ENCODE data around the gene IQGAP3.

The IQGAP3 gene

GRCh38 chr1:156499194-156499841, 73.0 kb downstream of the IQGAP3 start:
- Histone ChIP-seq H3K27ac (ENCODE audit: low read depth, low read length) (peak overlapping the region; percentile 78), H3K36me3 (ENCODE audit: insufficient read depth, low read length) (peaks cover 7% of the 10 kb centered on the region), H3K27me3 (ENCODE audit: control insufficient read depth in 1 of 2, insufficient read depth in 2 of 2, low read length in 2 of 2) (no peaks in the 10 kb centered on the region), H3K9ac (ENCODE audit: low read length) (peak overlapping the region; percentile 88), H3K4me3 (ENCODE audit: low read depth in 1 of 2, low read length in 2 of 2) (peak overlapping the region; percentile 87 to 100), H3K4me1 (ENCODE audit: insufficient read depth, low read length) (peaks cover 79% of the 10 kb centered on the region), H3K9me3 (ENCODE audit: low read length) (no peaks in the 10 kb centered on the region)

- H3K4me1 ChIP-seq (ENCODE audit: insufficient read depth, low read length), result peaks cover 79% of the 10 kb centered on the region
- H3K27ac ChIP-seq (ENCODE audit: low read depth, low read length), result peak overlapping the region; percentile 78
- peak overlapping the region; percentile 87 to 100 for H3K4me3 ChIP-seq (ENCODE audit: low read depth in 1 of 2, low read length in 2 of 2)
- peak overlapping the region; percentile 88 for H3K9ac ChIP-seq (ENCODE audit: low read length)
- no peaks in the 10 kb centered on the region for H3K9me3 ChIP-seq (ENCODE audit: low read length)
- peaks cover 7% of the 10 kb centered on the region for H3K36me3 ChIP-seq (ENCODE audit: insufficient read depth, low read length)
- H3K27me3 ChIP-seq (ENCODE audit: control insufficient read depth in 1 of 2, insufficient read depth in 2 of 2, low read length in 2 of 2), result no peaks in the 10 kb centered on the region
These were observed 73.8 kb downstream of the IQGAP3 start for GRCh38 chr1:156498432-156499193.

- Histone ChIP-seq H3K27ac (ENCODE audit: low read depth, low read length) (peak overlapping the region; percentile 78), H3K9me3 (ENCODE audit: low read length) (no peaks in the 10 kb centered on the region), H3K36me3 (ENCODE audit: insufficient read depth, low read length) (peaks cover 7% of the 10 kb centered on the region), H3K9ac (ENCODE audit: low read length) (peak overlapping the region; percentile 88), H3K4me3 (ENCODE audit: low read depth in 1 of 2, low read length in 2 of 2) (peak overlapping the region; percentile 87 to 100), H3K4me1 (ENCODE audit: insufficient read depth, low read length) (peaks cover 79% of the 10 kb centered on the region), H3K27me3 (ENCODE audit: control insufficient read depth in 1 of 2, insufficient read depth in 2 of 2, low read length in 2 of 2) (no peaks in the 10 kb centered on the region)
These were observed 74.5 kb downstream of the IQGAP3 start for GRCh38 chr1:156497743-156498431.

GRCh38 chr1:156497078-156497742, 75.2 kb downstream of the IQGAP3 start:
- Histone ChIP-seq H3K9me3 (ENCODE audit: low read length) (no peaks in the 10 kb centered on the region), H3K4me1 (ENCODE audit: insufficient read depth, low read length) (peaks cover 79% of the 10 kb centered on the region), H3K27me3 (ENCODE audit: control insufficient read depth in 1 of 2, insufficient read depth in 2 of 2, low read length in 2 of 2) (no peaks in the 10 kb centered on the region), H3K9ac (ENCODE audit: low read length) (peak overlapping the region; percentile 50), H3K27ac (ENCODE audit: low read depth, low read length) (peak overlapping the region; percentile 78), H3K36me3 (ENCODE audit: insufficient read depth, low read length) (peaks cover 7% of the 10 kb centered on the region), H3K4me3 (ENCODE audit: low read depth in 1 of 2, low read length in 2 of 2) (peak overlapping the region in 1 of 2 donors; percentile 87)

- Histone ChIP-seq H3K9ac (ENCODE audit: low read length) (peak overlapping the region; percentile 50), H3K27me3 (ENCODE audit: control insufficient read depth in 1 of 2, insufficient read depth in 2 of 2, low read length in 2 of 2) (no peaks in the 10 kb centered on the region), H3K4me1 (ENCODE audit: insufficient read depth, low read length) (peaks cover 80% of the 10 kb centered on the region), H3K36me3 (ENCODE audit: insufficient read depth, low read length) (peaks cover 7% of the 10 kb centered on the region), H3K4me3 (ENCODE audit: low read depth in 1 of 2, low read length in 2 of 2) (peak overlapping the region; percentile 13 to 87), H3K9me3 (ENCODE audit: low read length) (no peaks in the 10 kb centered on the region), H3K27ac (ENCODE audit: low read depth, low read length) (peak overlapping the region; percentile 78)
These were observed 76.1 kb downstream of the IQGAP3 start for GRCh38 chr1:156496211-156496761.

- Histone ChIP-seq H3K27ac (ENCODE audit: low read depth, low read length) (peak overlapping the region; percentile 78), H3K9ac (ENCODE audit: low read length) (peak overlapping the region; percentile 50), H3K4me1 (ENCODE audit: insufficient read depth, low read length) (peaks cover 87% of the 10 kb centered on the region), H3K36me3 (ENCODE audit: insufficient read depth, low read length) (peaks cover 7% of the 10 kb centered on the region), H3K4me3 (ENCODE audit: low read depth in 1 of 2, low read length in 2 of 2) (peak overlapping the region; percentile 13 to 87), H3K9me3 (ENCODE audit: low read length) (no peaks in the 10 kb centered on the region), H3K27me3 (ENCODE audit: control insufficient read depth in 1 of 2, insufficient read depth in 2 of 2, low read length in 2 of 2) (no peaks in the 10 kb centered on the region)
These were observed 76.8 kb downstream of the IQGAP3 start for GRCh38 chr1:156495401-156496140.

- peaks cover 7% of the 10 kb centered on the region for H3K36me3 ChIP-seq (ENCODE audit: insufficient read depth, low read length)
- no peaks in the 10 kb centered on the region for H3K9me3 ChIP-seq (ENCODE audit: low read length)
- H3K4me3 ChIP-seq (ENCODE audit: low read depth in 1 of 2, low read length in 2 of 2), result peak overlapping the region in 1 of 2 donors; percentile 6
- H3K27ac ChIP-seq (ENCODE audit: low read depth, low read length), result peak overlapping the region; percentile 4
- peak overlapping the region; percentile 50 for H3K9ac ChIP-seq (ENCODE audit: low read length)
- H3K4me1 ChIP-seq (ENCODE audit: insufficient read depth, low read length), result peaks cover 99% of the 10 kb centered on the region
- no peaks in the 10 kb centered on the region for H3K27me3 ChIP-seq (ENCODE audit: control insufficient read depth in 1 of 2, insufficient read depth in 2 of 2, low read length in 2 of 2)
These were observed 78.0 kb downstream of the IQGAP3 start for GRCh38 chr1:156494309-156494895.

- Histone ChIP-seq H3K27me3 (ENCODE audit: control insufficient read depth in 1 of 2, insufficient read depth in 2 of 2, low read length in 2 of 2) (no peaks in the 10 kb centered on the region), H3K27ac (ENCODE audit: low read depth, low read length) (peak overlapping the region; percentile 61), H3K4me3 (ENCODE audit: low read depth in 1 of 2, low read length in 2 of 2) (peak overlapping the region in 1 of 2 donors; percentile 6), H3K4me1 (ENCODE audit: insufficient read depth, low read length) (peaks cover 100% of the 10 kb centered on the region), H3K36me3 (ENCODE audit: insufficient read depth, low read length) (peaks cover 8% of the 10 kb centered on the region), H3K9ac (ENCODE audit: low read length) (peak overlapping the region; percentile 39), H3K9me3 (ENCODE audit: low read length) (no peaks in the 10 kb centered on the region)
These were observed 78.6 kb downstream of the IQGAP3 start for GRCh38 chr1:156493742-156494141.

GRCh38 chr1:156493154-156493631, 79.2 kb downstream of the IQGAP3 start:
- peak overlapping the region; percentile 39 for H3K9ac ChIP-seq (ENCODE audit: low read length)
- H3K27ac ChIP-seq (ENCODE audit: low read depth, low read length), result peak overlapping the region; percentile 61
- peaks cover 12% of the 10 kb centered on the region for H3K36me3 ChIP-seq (ENCODE audit: insufficient read depth, low read length)
- H3K4me3 ChIP-seq (ENCODE audit: low read depth in 1 of 2, low read length in 2 of 2), result peak overlapping the region in 1 of 2 donors; percentile 6
- peaks cover 100% of the 10 kb centered on the region for H3K4me1 ChIP-seq (ENCODE audit: insufficient read depth, low read length)
- no peaks in the 10 kb centered on the region for H3K9me3 ChIP-seq (ENCODE audit: low read length)
- H3K27me3 ChIP-seq (ENCODE audit: control insufficient read depth in 1 of 2, insufficient read depth in 2 of 2, low read length in 2 of 2), result no peaks in the 10 kb centered on the region

- Histone ChIP-seq H3K27ac (ENCODE audit: low read depth, low read length) (peak overlapping the region; percentile 61), H3K9me3 (ENCODE audit: low read length) (no peaks in the 10 kb centered on the region), H3K9ac (ENCODE audit: low read length) (peak overlapping the region; percentile 39), H3K27me3 (ENCODE audit: control insufficient read depth in 1 of 2, insufficient read depth in 2 of 2, low read length in 2 of 2) (no peaks in the 10 kb centered on the region), H3K4me1 (ENCODE audit: insufficient read depth, low read length) (peaks cover 100% of the 10 kb centered on the region), H3K36me3 (ENCODE audit: insufficient read depth, low read length) (peaks cover 12% of the 10 kb centered on the region), H3K4me3 (ENCODE audit: low read depth in 1 of 2, low read length in 2 of 2) (no peak overlapping the region)
These were observed 79.7 kb downstream of the IQGAP3 start for GRCh38 chr1:156492591-156493080.

Measured in muscle layer of colon (tissue), 2 donors.